GM21367 (cell line): Measurements from ENCODE around the gene ACAT2.
"Not testable (repeated sequence)": the region's sequence is repeated elsewhere in the genome, so short reads cannot be mapped to it uniquely, and the experiment has no call there.

ENCODE experiments used
- ATAC-seq: cut with Tn5 transposase; IDR thresholded peaks from one replicate; pipeline ENCODE4 v1.9.1; 2021; ENCODE audit not compliant: unreplicated experiment

Gene ACAT2

GRCh38 chr6:159762681-159763293, 942 bp downstream of the ACAT2 start:
- ATAC-seq, result peak; percentile 6

- no peak for ATAC-seq
These were observed 5.1 kb downstream of the ACAT2 start for GRCh38 chr6:159766906-159767305.

- no peak for ATAC-seq
These were observed 7.6 kb downstream of the ACAT2 start for GRCh38 chr6:159769470-159769869.

GRCh38 chr6:159772196-159772595, 10.4 kb downstream of the ACAT2 start:
- no peak for ATAC-seq

GRCh38 chr6:159777240-159777904, 15.5 kb downstream of the ACAT2 start:
- no peak for ATAC-seq

GRCh38 chr6:159778131-159778530, 16.3 kb downstream of the ACAT2 start:
- no peak for ATAC-seq

- ATAC-seq, result no peak
These were observed 16.8 kb downstream of the ACAT2 start for GRCh38 chr6:159778542-159779103.

- no peak for ATAC-seq
These were observed 26.4 kb downstream of the ACAT2 start for GRCh38 chr6:159788276-159788675.

GRCh38 chr6:159788753-159789376, 27.0 kb downstream of the ACAT2 start:
- no peak for ATAC-seq

GRCh38 chr6:159789377-159790148, 27.7 kb downstream of the ACAT2 start, which contains the start of gene TCP1:
TSS of gene TCP1 (minus strand) at chr6:159789602. CDS start at chr6:159789468, 134 bp downstream.
- ATAC-seq, result peak; percentile 61

GRCh38 chr6:159790149-159790955, 28.5 kb downstream of the ACAT2 start, which contains the start of gene MRPL18:
TSS of gene MRPL18 (plus strand) at chr6:159790467. CDS start at chr6:159790588, 121 bp downstream.
- peak; percentile 86 for ATAC-seq

- ATAC-seq, result no peak
These were observed 29.2 kb downstream of the ACAT2 start for GRCh38 chr6:159790956-159791598.

- ATAC-seq, result not testable (repeated sequence)
These were observed 33.1 kb downstream of the ACAT2 start for GRCh38 chr6:159794976-159795375.

GRCh38 chr6:159797554-159797953, 35.7 kb downstream of the ACAT2 start:
- no peak for ATAC-seq

- ATAC-seq, result no peak
These were observed 38.5 kb downstream of the ACAT2 start, which contains the start of gene PNLDC1 for GRCh38 chr6:159800141-159800865. TSS of gene PNLDC1 (plus strand) at chr6:159800276. CDS start at chr6:159800308, 32 bp downstream.

GRCh38 chr6:159801935-159802334, 40.1 kb downstream of the ACAT2 start:
- ATAC-seq, result no peak

- no peak for ATAC-seq
These were observed 42.7 kb downstream of the ACAT2 start for GRCh38 chr6:159804504-159804903.

- no peak for ATAC-seq
These were observed 43.7 kb downstream of the ACAT2 start for GRCh38 chr6:159805440-159806020.
